BJ (cell line): ENCODE data around the gene TST. TPM values are rescaled to one million over a fixed set of nuclear protein-coding genes. Genes with fewer than 3 reads are reported as not detected.

Experiments used
- CTCF ChIA-PET: fragments of 350-600 bp; formaldehyde crosslinking; extraction: SDS; loops from one replicate; lab custom pipeline; 2021; ENCODE audit warnings: antibody characterized with exemption, inconsistent platforms; lab: Yijun Ruan, JAX
- POLR2A ChIA-PET: fragments of 300-600 bp; sonication (Branson Sonifier 250); formaldehyde crosslinking; extraction: SDS; loops from one replicate; lab custom pipeline; 2021; ENCODE audit warnings: antibody characterized with exemption; lab: Charles Lee
- DNase-seq: peaks from one replicate; pipeline ENCODE4 v3.0.0-alpha.2; 2011; ENCODE audit warnings: low read depth
- H3K27me3 ChIP-seq: 2 replicates; pipeline ENCODE4 v1.6.0; 2011; ENCODE audit warnings: low read length; ENCODE audit not compliant: control insufficient read depth, insufficient read depth
- H3K36me3 ChIP-seq: 2 replicates; pipeline ENCODE4 v1.5.1; 2011; ENCODE audit warnings: low read length; ENCODE audit not compliant: control insufficient read depth, insufficient read depth
- H3K4me3 ChIP-seq: 2 replicates; pipeline ENCODE4 v1.5.1; 2011; ENCODE audit warnings: low read depth, mild to moderate bottlenecking, control low read depth, low read length
- CTCF ChIP-seq: IDR thresholded peaks from 2 replicates; pipeline ENCODE4 v1.5.1; 2011; ENCODE audit warnings: low read depth, mild to moderate bottlenecking, control low read depth, inconsistent platforms, low read length, moderate library complexity; ENCODE audit not compliant: insufficient read depth
- polyA plus RNA-seq: library from polyadenylated mRNA; depleted of rRNA; stranded (reverse); fragments of >200 nt; gene quantifications from 2 replicates; pipeline ENCODE4 v1.2.3, GENCODE V29; 2011

TST gene
- polyA plus RNA-seq, 1 experiment: 45.7 TPM

DNA sequence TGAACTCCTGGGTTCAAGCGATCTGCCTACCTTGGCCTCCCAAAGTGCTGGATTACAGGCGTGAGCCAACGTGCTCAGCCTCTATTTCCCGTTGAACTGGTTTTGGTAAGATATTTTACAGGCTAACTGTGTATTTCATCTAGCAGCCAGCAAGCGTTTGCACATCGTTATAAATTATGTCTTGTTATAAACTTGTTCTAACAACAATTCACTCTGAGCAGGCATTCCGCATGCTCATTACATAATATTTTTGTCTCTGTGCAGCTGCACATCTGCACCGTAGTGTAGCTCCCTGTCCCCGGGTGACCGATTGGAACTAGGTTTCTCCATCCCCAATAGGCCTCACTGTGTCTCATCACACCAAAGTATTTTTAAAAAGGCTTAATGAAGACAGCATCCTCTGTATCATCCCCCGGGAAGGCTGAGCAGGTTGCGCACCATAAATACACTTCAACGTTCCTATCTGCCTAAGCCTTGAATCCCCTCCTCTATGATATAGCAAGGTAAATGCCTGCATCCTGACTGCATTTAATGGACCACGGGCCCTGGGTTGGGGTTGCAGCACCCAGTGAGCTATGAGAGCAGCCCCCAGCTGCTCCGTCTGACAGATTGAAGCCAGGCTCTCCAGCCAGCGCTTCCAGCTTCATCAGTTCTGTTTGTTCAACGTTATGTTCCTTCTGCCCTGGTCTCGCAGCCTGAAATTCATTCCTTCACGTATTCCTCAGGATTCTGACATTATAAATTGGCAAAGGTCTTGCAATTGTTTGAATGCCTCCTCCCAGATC is 47.7 kb downstream of the TST start:
- TF ChIP-seq CTCF: no peak
- CTCF ChIA-PET: interaction anchor here (0.5 to 1.5 kb wide), 4 partner anchors 18 to 116 kb away, joined by 3 to 4 read pairs (median 4); no protein-coding TSS in a partner anchor
- POLR2A ChIA-PET: no interaction called here
- Histone ChIP-seq H3K4me3 (no peak overlapping the region), H3K36me3 (no peaks in the 10 kb centered on the region), H3K27me3 (peaks cover 3% of the 10 kb centered on the region)
- DNase-seq: no peak

GRCh38 chr22:36968249-36968964 is 50.8 kb downstream of the TST start:
- ChIA-PET POLR2A (no interaction called here), CTCF (interaction anchor here (0.9 to 2.3 kb wide), 4 partner anchors 9 to 186 kb away, joined by 3 to 11 read pairs (median 7); no protein-coding TSS in a partner anchor)
- no peak overlapping the region for H3K4me3 ChIP-seq
- TF ChIP-seq CTCF: no peak
- peaks cover 3% of the 10 kb centered on the region for H3K27me3 ChIP-seq
- no peak for DNase-seq
- no peaks in the 10 kb centered on the region for H3K36me3 ChIP-seq

DNA sequence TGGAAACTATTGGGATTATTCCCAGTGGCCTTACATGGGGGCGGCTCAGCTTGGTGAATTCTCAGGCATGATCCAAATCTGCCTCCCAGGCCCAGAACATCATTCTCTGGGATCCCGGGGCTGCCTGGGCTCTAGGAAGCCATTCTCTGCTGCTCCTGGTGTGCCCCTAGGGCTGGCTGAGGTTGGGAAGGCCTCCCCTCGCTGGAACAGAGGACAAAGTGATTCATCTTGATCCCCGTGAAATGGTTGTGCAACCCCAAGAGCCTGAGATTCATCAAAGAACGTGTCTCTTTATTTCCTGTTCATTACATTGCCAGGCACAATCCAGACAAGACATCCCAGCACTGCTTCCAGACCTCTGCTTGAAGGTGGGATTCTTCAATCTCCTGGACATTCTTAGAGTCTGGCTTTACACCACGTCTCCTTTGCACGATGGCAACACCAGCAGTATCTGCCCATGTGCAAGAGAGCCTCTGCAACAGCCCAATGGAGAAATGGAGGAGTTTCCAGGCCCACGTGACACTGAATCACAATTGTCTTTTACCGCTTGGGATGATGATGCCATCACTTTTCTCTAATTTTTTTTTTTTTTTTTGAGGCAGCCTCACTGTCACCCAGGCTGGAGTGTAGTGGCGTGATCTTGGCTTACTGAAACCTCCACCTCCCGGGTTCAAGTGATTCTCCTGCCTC is 52.3 kb downstream of the TST start:
- ChIA-PET POLR2A (no interaction called here), CTCF (interaction anchor here (0.9 to 1.9 kb wide), 3 partner anchors 8 to 11 kb away, joined by 4 to 11 read pairs (median 9); no protein-coding TSS in a partner anchor)
- peaks cover 3% of the 10 kb centered on the region for H3K27me3 ChIP-seq
- no peaks in the 10 kb centered on the region for H3K36me3 ChIP-seq
- H3K4me3 ChIP-seq: no peak overlapping the region
- no peak for DNase-seq
- no peak for TF ChIP-seq CTCF

DNA sequence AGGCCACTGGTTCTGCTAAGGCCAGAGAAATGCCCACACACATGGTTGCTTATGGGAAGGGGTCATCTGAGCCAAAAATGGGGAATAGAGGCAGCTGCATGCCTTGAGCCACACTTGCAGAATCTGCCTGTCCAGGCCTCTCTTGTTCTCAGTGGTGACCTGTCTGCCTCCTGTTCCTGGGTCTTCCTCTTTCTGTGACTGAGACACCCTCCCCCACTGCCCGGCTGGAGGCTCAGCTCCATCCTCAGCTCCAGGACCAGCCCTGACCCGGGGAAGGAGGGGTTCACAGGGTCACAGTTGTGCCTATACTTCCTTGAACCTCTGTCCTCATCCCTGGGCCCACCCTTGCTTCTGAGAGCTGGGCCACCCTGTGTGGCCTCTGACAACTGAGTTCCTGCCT is 53.6 kb downstream of the TST start:
- ChIA-PET CTCF (interaction anchor here (1.1 to 1.9 kb wide), 4 partner anchors 11 to 192 kb away, joined by 3 to 9 read pairs (median 5); no protein-coding TSS in a partner anchor), POLR2A (no interaction called here)
- no peak for DNase-seq
- Histone ChIP-seq H3K36me3 (no peaks in the 10 kb centered on the region), H3K4me3 (no peak overlapping the region), H3K27me3 (peaks cover 4% of the 10 kb centered on the region)
- TF ChIP-seq CTCF: no peak
